ENCODE data around the gene CRYBA4.

GRCh38 chr22:26573026-26573662 lies 48.6 kb upstream of the CRYBA4 start:
- no peak for TF ChIP-seq CTCF (IDR thresholded peaks at IDR 0.05)
- no peak for TF ChIP-seq POLR2A (IDR thresholded peaks at IDR 0.05)
- peak; percentile 58 for TF ChIP-seq POLR2AphosphoS5 (IDR thresholded peaks at IDR 0.05)
